GM12873 (cell line): ENCODE results near the gene ZNF385B.

Source experiments
- CTCF ChIP-seq: IDR thresholded peaks from 2 replicates; pipeline ENCODE4 v1.5.1; 2012; ENCODE audit warnings: low read depth, mild to moderate bottlenecking, moderate library complexity, low read length, control low read depth; ENCODE audit not compliant: insufficient read depth; ENCODE audit errors: missing control alignments

The ZNF385B gene

GRCh38 chr2:179612108-179612507 is 249.3 kb downstream of the ZNF385B start:
- TF ChIP-seq CTCF: no peak

GRCh38 chr2:179606141-179606540 is 255.3 kb downstream of the ZNF385B start:
- no peak for TF ChIP-seq CTCF

GRCh38 chr2:179605341-179605740 is 256.1 kb downstream of the ZNF385B start:
- TF ChIP-seq CTCF: no peak

GRCh38 chr2:179604598-179604997 is 256.8 kb downstream of the ZNF385B start:
- TF ChIP-seq CTCF: no peak

- TF ChIP-seq CTCF: no peak
Observed at GRCh38 chr2:179602452-179602851, 259.0 kb downstream of the ZNF385B start.

- no peak for TF ChIP-seq CTCF
Observed at GRCh38 chr2:179596018-179596417, 265.4 kb downstream of the ZNF385B start.

- TF ChIP-seq CTCF: no peak
Observed at GRCh38 chr2:179595284-179595683, 266.1 kb downstream of the ZNF385B start.
